GM12878 (cell line): Measurements from ENCODE around the gene NOL12. TPM values are rescaled to one million over a fixed set of nuclear protein-coding genes. Genes with fewer than 3 reads are reported as not detected.

Source experiments
- ATAC-seq: fragments of 200-7000 bp; cut with Tn5 transposase; 3 replicates; pipeline ENCODE4 v1.9.1; 2020; ENCODE audit warnings: mild to moderate bottlenecking, moderate library complexity
- BruUV-seq: library from RNA; stranded (reverse); fragments of 400-500 nt; replicated peaks from 2 replicates; lab custom pipeline; 2021; lab: Mats Ljungman, UMichigan
- CTCF ChIA-PET: fragments of 300-600 bp; sonication (Branson Sonifier 250); formaldehyde crosslinking; extraction: SDS; loops from one replicate; lab custom pipeline; 2021; ENCODE audit warnings: inconsistent platforms; lab: Yijun Ruan, JAX
- POLR2A ChIA-PET: fragments of 350-600 bp; formaldehyde crosslinking; extraction: SDS; loops from one replicate; lab custom pipeline; 2021; ENCODE audit warnings: inconsistent platforms; lab: Charles Lee
- RAD21 ChIA-PET: fragments of 300-600 bp; sonication (Branson Sonifier 250); formaldehyde crosslinking; loops from one replicate; lab custom pipeline; 2023; ENCODE audit warnings: antibody characterized with exemption; ENCODE audit not compliant: unreplicated experiment; lab: Charles Lee
- SMC1A ChIA-PET: fragments of 300-600 bp; sonication (Branson Sonifier 250); formaldehyde crosslinking; loops from one replicate; lab custom pipeline; 2023; ENCODE audit not compliant: unreplicated experiment, uncharacterized antibody; lab: Charles Lee
- DNase-seq: peaks from one replicate; pipeline ENCODE4 v3.0.0-alpha.2; 2011; ENCODE audit warnings: low read depth, low spot score
- FAIRE-seq: peaks from 3 replicates; lab custom pipeline; 2011; peaks lifted over from hg19 to GRCh38; lab: Jason Lieb, UNC
- H2AFZ ChIP-seq: 2 replicates; pipeline ENCODE4 v1.6.0; 2011; ENCODE audit warnings: low read depth, low read length, control low read depth; ENCODE audit not compliant: control insufficient read depth
- H3K27ac ChIP-seq: 2 replicates; pipeline ENCODE4 v1.5.1; 2011; ENCODE audit warnings: control low read depth; ENCODE audit not compliant: control insufficient read depth, insufficient read depth
- H3K27me3 ChIP-seq, 2 experiments: replicated peaks in 1 of 2; 2 replicates each; pipeline versions ENCODE4 v1.6.0 to v1.6.1; 2011; ENCODE audit warnings: low read length in 1 of 2; ENCODE audit not compliant: control insufficient read depth in 2 of 2, insufficient read depth in 2 of 2
- H3K36me3 ChIP-seq, 2 experiments: 2 replicates each; pipeline ENCODE4 v1.5.1; 2011; ENCODE audit warnings: low read length in 1 of 2; ENCODE audit not compliant: control insufficient read depth in 2 of 2, insufficient read depth in 2 of 2
- H3K4me1 ChIP-seq: 2 replicates; pipeline ENCODE4 v1.6.1; 2011; ENCODE audit warnings: mild to moderate bottlenecking, low read length, moderate library complexity, mixed read lengths; ENCODE audit not compliant: control insufficient read depth, insufficient read depth
- H3K4me2 ChIP-seq: 2 replicates; pipeline ENCODE4 v1.6.0; 2011; ENCODE audit warnings: control low read depth; ENCODE audit not compliant: control insufficient read depth, insufficient read depth
- H3K4me3 ChIP-seq: fragments of 200-600 bp; sonication (generic); 2 replicates; pipeline ENCODE4 v1.5.1; 2016
- H3K79me2 ChIP-seq: 2 replicates; pipeline ENCODE4 v1.6.0; 2011; ENCODE audit warnings: low read length; ENCODE audit not compliant: control insufficient read depth, insufficient read depth
- H3K9ac ChIP-seq: 2 replicates; pipeline ENCODE4 v1.8.0; 2011; ENCODE audit warnings: low read length, control low read depth, mixed read lengths; ENCODE audit not compliant: control insufficient read depth, insufficient read depth
- H3K9me3 ChIP-seq: replicated peaks from 3 replicates; pipeline ENCODE4 v1.5.1; 2011; ENCODE audit warnings: mild to moderate bottlenecking, low read length; ENCODE audit not compliant: control insufficient read depth, insufficient read depth
- H4K20me1 ChIP-seq: 2 replicates; pipeline ENCODE4 v1.6.0; 2011; ENCODE audit not compliant: control insufficient read depth, insufficient read depth
- MEF2A ChIP-seq: IDR thresholded peaks from 2 replicates; pipeline ENCODE4 v1.6.1; 2011; ENCODE audit warnings: low read depth, mild to moderate bottlenecking, low read length, moderate library complexity; ENCODE audit not compliant: insufficient read depth
- MLLT1 ChIP-seq: fragments of 450-650 bp; IDR thresholded peaks from 2 replicates; pipeline ENCODE4 v1.6.1; 2016; ENCODE audit warnings: mild to moderate bottlenecking
- MYC ChIP-seq: IDR thresholded peaks from 2 replicates; pipeline ENCODE4 v1.6.1; 2011; ENCODE audit warnings: mild to moderate bottlenecking, low read length, moderate library complexity, inconsistent platforms; ENCODE audit not compliant: insufficient read depth, insufficient replicate concordance, insufficient read length, severe bottlenecking
- NFIC ChIP-seq: IDR thresholded peaks from 2 replicates; pipeline ENCODE4 v1.6.1; 2012; ENCODE audit warnings: low read depth, mild to moderate bottlenecking, inconsistent platforms, low read length, moderate library complexity
- RFX5 ChIP-seq: IDR thresholded peaks from 2 replicates; pipeline ENCODE4 v1.6.1; 2011; ENCODE audit warnings: low read depth, low read length, improper control_type of control experiment
- SIN3A ChIP-seq: IDR thresholded peaks from 2 replicates; pipeline ENCODE4 v1.6.1; 2012; ENCODE audit warnings: low read depth, low read length, improper control_type of control experiment
- SREBF2 ChIP-seq: IDR thresholded peaks from 2 replicates; pipeline ENCODE4 v1.6.1; 2012; ENCODE audit warnings: mild to moderate bottlenecking, low read length
- ZBTB4 ChIP-seq: fragments of 450-650 bp; formaldehyde crosslinking; IDR thresholded peaks from 2 replicates; pipeline ENCODE4 v1.4.0; 2022; ENCODE audit warnings: mild to moderate bottlenecking, moderate library complexity
- WGBS: methylation state at CpG from one replicate; pipeline ENCODE4 v1.1.6; 2016; ENCODE audit warnings: low lambda C conversion rate; ENCODE audit not compliant: insufficient replicate concordance, insufficient coverage; ENCODE audit errors: missing lambda C conversion rate; 5-methylcytosine and 5-hydroxymethylcytosine counted together
- in situ Hi-C: fragments of 300-500 bp; cut with MboI; formaldehyde crosslinking; loops from 9 replicates; pipeline ENCODE4 v1.14.3; 2018; ENCODE audit warnings: mixed read lengths
- intact Hi-C: fragments of 100-400 bp; cut with micrococcal nuclease; formaldehyde crosslinking; loops from one replicate; pipeline ENCODE4 v1.14.2; 2022; ENCODE audit not compliant: unreplicated experiment
- polyA plus RNA-seq, 11 experiments: library from polyadenylated mRNA; depleted of rRNA in 4 of 11; unstranded in 6 of 11; stranded (reverse) in 5 of 11; fragments of >200 nt; fragmentation: Nextera tagmentation in 4 of 11; fragmentation: Illumina TruSeq in 1 of 11; extraction: Ambion mirVana in 4 of 11; extraction: Trizol in 1 of 11; gene quantifications; 1 replicate in 1 of 11; 2 replicates in 10 of 11; pipeline versions ENCODE4 v1.2.1 to v1.2.3, GENCODE V29; 2011 to 2016; ENCODE audit warnings: inconsistent platforms in 2 of 11, missing spikeins in 2 of 11, low read depth in 1 of 11
- small RNA-seq: library from RNA; depleted of rRNA; stranded (forward); fragments of <200 nt; gene quantifications from one replicate; pipeline ENCODE3, GENCODE V24; 2014
- total RNA-seq, 4 experiments: library from RNA; depleted of rRNA in 3 of 4; stranded (reverse); fragments of >200 nt in 3 of 4; fragmentation: Illumina TruSeq in 1 of 4; extraction: Trizol in 1 of 4; gene quantifications; 2 replicates each; pipeline versions ENCODE4 v1.2.1 to v1.2.3, GENCODE V29; 2013 to 2021

Gene NOL12
- total and polyA plus RNA-seq, 10 of the 15 experiments (the other 5 are each of a cell fraction or from before 2014, with no cell fraction given), result 3.3 to 69.4 (median 41.1) TPM

- intact Hi-C loops, result no loop called here
- H4K20me1 ChIP-seq, result no peaks in the 10 kb centered on the region
- CTCF ChIA-PET, result no interaction called here
- no peak overlapping the region for H3K4me2 ChIP-seq
- H2AFZ ChIP-seq, result no peak overlapping the region
- peaks cover 16% of the 10 kb centered on the region for H3K79me2 ChIP-seq
- WGBS, result 67% methylated on average over 16 of the region's 16 CpGs
- no peaks in the 10 kb centered on the region for H3K9me3 ChIP-seq
- H3K27me3 ChIP-seq, result no peaks in the 10 kb centered on the region
- in situ Hi-C loops, result no loop called here
- no peak overlapping the region for H3K4me3 ChIP-seq
- POLR2A ChIA-PET, result no interaction called here
- no TSS peak for BruUV-seq
- ATAC-seq, result no peak
- SMC1A ChIA-PET, result no interaction called here
- no peak for TF ChIP-seq SREBF2
- TF ChIP-seq NFIC, result no peak
- no peak for TF ChIP-seq RFX5
- no peak for TF ChIP-seq SIN3A
- no peak for TF ChIP-seq ZBTB4 (CRISPR knock-in tag)
- TF ChIP-seq MLLT1, result no peak
- TF ChIP-seq MEF2A, result no peak
- TF ChIP-seq MYC, result no peak
- H3K4me1 ChIP-seq, result peaks cover 4% of the 10 kb centered on the region
- FAIRE-seq, result no peak
- RAD21 ChIA-PET, result no interaction called here
- no peaks in the 10 kb centered on the region; a peak in 1 of 4 replicates for H3K36me3 ChIP-seq
- H3K9ac ChIP-seq, result no peak overlapping the region
- no peak overlapping the region for H3K27ac ChIP-seq
- no peak for DNase-seq
Measured at GRCh38 chr22:37742376-37743171, 56.4 kb downstream of the NOL12 start.

Small RNA genes lying within 50 kb of the gene (small RNA-seq; reads per million reads assigned to genes)
- not detected for gene RN7SL385P

Other genes starting within 250 kb of the NOL12 start
Only the 7 nearest of the 14 such genes appear.
- 0.56 and 0.60 TPM in 2 replicates for gene LGALS2, start 106.3 kb upstream of the NOL12 start, total RNA-seq (2014; rRNA removed)
- gene LGALS2, start 106.3 kb upstream of the NOL12 start, total RNA-seq (2014; rRNA removed; fragmentation: Illumina TruSeq; extraction: Trizol), result 0.58 and 0.69 TPM in 2 replicates
- gene LGALS2, start 106.3 kb upstream of the NOL12 start, total RNA-seq (2021), result 0.67 and 0.85 TPM in 2 replicates
- gene LGALS2, start 106.3 kb upstream of the NOL12 start, polyA plus RNA-seq (2011; rRNA removed), result 1.2 and 2.7 TPM in 2 replicates
- 0.56 TPM in 1 of 2 replicates, not detected in the other for gene LGALS2, start 106.3 kb upstream of the NOL12 start, polyA plus RNA-seq (2014; fragmentation: Illumina TruSeq; extraction: Trizol)
- 1 to 10 TPM; 1.8 to 2.9 TPM for gene LGALS2, start 106.3 kb upstream of the NOL12 start, polyA plus RNA-seq (2014; fragmentation: Nextera tagmentation; extraction: Ambion mirVana)
- 0.77 and 1.9 TPM in 2 replicates for gene LGALS2, start 106.3 kb upstream of the NOL12 start, polyA plus RNA-seq (2014; rRNA removed)
- under 1 TPM in 1 of 2 experiments, not detected in 1; 0.38 TPM for gene LGALS2, start 106.3 kb upstream of the NOL12 start, polyA plus RNA-seq (2016; fragmentation: Nextera tagmentation; extraction: Ambion mirVana)
- 43.1 and 53.4 TPM in 2 replicates for gene GGA1, start 77.5 kb upstream of the NOL12 start, total RNA-seq (2014; rRNA removed)
- gene GGA1, start 77.5 kb upstream of the NOL12 start, total RNA-seq (2014; rRNA removed; fragmentation: Illumina TruSeq; extraction: Trizol), result 29.1 and 30.4 TPM in 2 replicates
- gene GGA1, start 77.5 kb upstream of the NOL12 start, total RNA-seq (2021), result 55.0 and 63.4 TPM in 2 replicates
- gene GGA1, start 77.5 kb upstream of the NOL12 start, polyA plus RNA-seq (2011; rRNA removed), result 38.7 and 43.7 TPM in 2 replicates
- 23.4 and 31.6 TPM in 2 replicates for gene GGA1, start 77.5 kb upstream of the NOL12 start, polyA plus RNA-seq (2014; fragmentation: Illumina TruSeq; extraction: Trizol)
- gene GGA1, start 77.5 kb upstream of the NOL12 start, polyA plus RNA-seq (2014; fragmentation: Nextera tagmentation; extraction: Ambion mirVana), result 1 to 10 TPM; 1.4 to 4.8 TPM
- 77.8 and 79.4 TPM in 2 replicates for gene GGA1, start 77.5 kb upstream of the NOL12 start, polyA plus RNA-seq (2014; rRNA removed)
- gene GGA1, start 77.5 kb upstream of the NOL12 start, polyA plus RNA-seq (2016; fragmentation: Nextera tagmentation; extraction: Ambion mirVana), result 10 to 100 TPM; 45.0 to 48.0 TPM
- 34.0 and 37.5 TPM in 2 replicates for gene SH3BP1, start 46.7 kb upstream of the NOL12 start, total RNA-seq (2014; rRNA removed)
- gene SH3BP1, start 46.7 kb upstream of the NOL12 start, total RNA-seq (2014; rRNA removed; fragmentation: Illumina TruSeq; extraction: Trizol), result 16.8 and 17.9 TPM in 2 replicates
- gene SH3BP1, start 46.7 kb upstream of the NOL12 start, total RNA-seq (2021), result 67.0 and 70.5 TPM in 2 replicates
- gene SH3BP1, start 46.7 kb upstream of the NOL12 start, polyA plus RNA-seq (2011; rRNA removed), result 14.5 and 27.0 TPM in 2 replicates
- 22.9 and 58.6 TPM in 2 replicates for gene SH3BP1, start 46.7 kb upstream of the NOL12 start, polyA plus RNA-seq (2014; fragmentation: Illumina TruSeq; extraction: Trizol)
- 1 to 10 TPM in 1 of 2 experiments, under 1 TPM in 1; 0.29 to 1.1 TPM for gene SH3BP1, start 46.7 kb upstream of the NOL12 start, polyA plus RNA-seq (2014; fragmentation: Nextera tagmentation; extraction: Ambion mirVana)
- gene SH3BP1, start 46.7 kb upstream of the NOL12 start, polyA plus RNA-seq (2014; rRNA removed), result 31.7 and 43.3 TPM in 2 replicates
- gene SH3BP1, start 46.7 kb upstream of the NOL12 start, polyA plus RNA-seq (2016; fragmentation: Nextera tagmentation; extraction: Ambion mirVana), result 1 to 10 TPM; 4.8 to 9.9 TPM
- 36.8 and 41.1 TPM in 2 replicates for gene PDXP, start 27.6 kb upstream of the NOL12 start, total RNA-seq (2014; rRNA removed)
- 27.2 and 29.7 TPM in 2 replicates for gene PDXP, start 27.6 kb upstream of the NOL12 start, total RNA-seq (2014; rRNA removed; fragmentation: Illumina TruSeq; extraction: Trizol)
- 38.6 and 44.7 TPM in 2 replicates for gene PDXP, start 27.6 kb upstream of the NOL12 start, total RNA-seq (2021)
- 25.4 and 39.4 TPM in 2 replicates for gene PDXP, start 27.6 kb upstream of the NOL12 start, polyA plus RNA-seq (2011; rRNA removed)
- gene PDXP, start 27.6 kb upstream of the NOL12 start, polyA plus RNA-seq (2014; fragmentation: Illumina TruSeq; extraction: Trizol), result 30.1 and 40.0 TPM in 2 replicates
- gene PDXP, start 27.6 kb upstream of the NOL12 start, polyA plus RNA-seq (2014; fragmentation: Nextera tagmentation; extraction: Ambion mirVana), result 10 to 100 TPM in 1 of 2 experiments, 1 to 10 TPM in 1; 9.8 to 15.2 TPM
- 56.7 and 57.9 TPM in 2 replicates for gene PDXP, start 27.6 kb upstream of the NOL12 start, polyA plus RNA-seq (2014; rRNA removed)
- gene PDXP, start 27.6 kb upstream of the NOL12 start, polyA plus RNA-seq (2016; fragmentation: Nextera tagmentation; extraction: Ambion mirVana), result 1 to 10 TPM; 4.4 to 4.8 TPM
- gene LGALS1, start 10.7 kb upstream of the NOL12 start, total RNA-seq (2014; rRNA removed), result 1,028 and 1,163 TPM in 2 replicates
- 508 and 518 TPM in 2 replicates for gene LGALS1, start 10.7 kb upstream of the NOL12 start, total RNA-seq (2014; rRNA removed; fragmentation: Illumina TruSeq; extraction: Trizol)
- gene LGALS1, start 10.7 kb upstream of the NOL12 start, total RNA-seq (2021), result 636 and 637 TPM in 2 replicates
- 690 and 1,889 TPM in 2 replicates for gene LGALS1, start 10.7 kb upstream of the NOL12 start, polyA plus RNA-seq (2011; rRNA removed)
- 56.5 and 312 TPM in 2 replicates for gene LGALS1, start 10.7 kb upstream of the NOL12 start, polyA plus RNA-seq (2014; fragmentation: Illumina TruSeq; extraction: Trizol)
- gene LGALS1, start 10.7 kb upstream of the NOL12 start, polyA plus RNA-seq (2014; fragmentation: Nextera tagmentation; extraction: Ambion mirVana), result 100 to 1,000 TPM; 571 TPM
- 1,386 and 1,631 TPM in 2 replicates for gene LGALS1, start 10.7 kb upstream of the NOL12 start, polyA plus RNA-seq (2014; rRNA removed)
- 100 to 1,000 TPM; 777 to 791 TPM for gene LGALS1, start 10.7 kb upstream of the NOL12 start, polyA plus RNA-seq (2016; fragmentation: Nextera tagmentation; extraction: Ambion mirVana)
- 18.0 and 21.0 TPM in 2 replicates for gene TRIOBP, start 10.7 kb downstream of the NOL12 start, total RNA-seq (2014; rRNA removed)
- gene TRIOBP, start 10.7 kb downstream of the NOL12 start, total RNA-seq (2014; rRNA removed; fragmentation: Illumina TruSeq; extraction: Trizol), result 9.6 and 10.7 TPM in 2 replicates
- gene TRIOBP, start 10.7 kb downstream of the NOL12 start, total RNA-seq (2021), result 20.5 and 23.6 TPM in 2 replicates
- gene TRIOBP, start 10.7 kb downstream of the NOL12 start, polyA plus RNA-seq (2011; rRNA removed), result 6.7 and 10.6 TPM in 2 replicates
- 8.9 and 13.1 TPM in 2 replicates for gene TRIOBP, start 10.7 kb downstream of the NOL12 start, polyA plus RNA-seq (2014; fragmentation: Illumina TruSeq; extraction: Trizol)
- under 1 TPM; 0.21 to 0.53 TPM for gene TRIOBP, start 10.7 kb downstream of the NOL12 start, polyA plus RNA-seq (2014; fragmentation: Nextera tagmentation; extraction: Ambion mirVana)
- 19.5 and 20.1 TPM in 2 replicates for gene TRIOBP, start 10.7 kb downstream of the NOL12 start, polyA plus RNA-seq (2014; rRNA removed)
- 10 to 100 TPM in 1 of 2 experiments, 1 to 10 TPM in 1; 4.2 to 19.9 TPM for gene TRIOBP, start 10.7 kb downstream of the NOL12 start, polyA plus RNA-seq (2016; fragmentation: Nextera tagmentation; extraction: Ambion mirVana)
- 28.6 and 32.6 TPM in 2 replicates for gene GCAT, start 121.6 kb downstream of the NOL12 start, total RNA-seq (2014; rRNA removed)
- gene GCAT, start 121.6 kb downstream of the NOL12 start, total RNA-seq (2014; rRNA removed; fragmentation: Illumina TruSeq; extraction: Trizol), result 8.9 and 9.3 TPM in 2 replicates
- 21.8 and 22.8 TPM in 2 replicates for gene GCAT, start 121.6 kb downstream of the NOL12 start, total RNA-seq (2021)
- 4.0 and 10.8 TPM in 2 replicates for gene GCAT, start 121.6 kb downstream of the NOL12 start, polyA plus RNA-seq (2011; rRNA removed)
- 1.7 and 7.2 TPM in 2 replicates for gene GCAT, start 121.6 kb downstream of the NOL12 start, polyA plus RNA-seq (2014; fragmentation: Illumina TruSeq; extraction: Trizol)
- gene GCAT, start 121.6 kb downstream of the NOL12 start, polyA plus RNA-seq (2014; fragmentation: Nextera tagmentation; extraction: Ambion mirVana), result 1 to 10 TPM in 1 of 2 experiments, under 1 TPM in 1; 0.95 to 2.4 TPM
- gene GCAT, start 121.6 kb downstream of the NOL12 start, polyA plus RNA-seq (2014; rRNA removed), result 19.9 and 20.8 TPM in 2 replicates
- 10 to 100 TPM; 29.9 to 34.3 TPM for gene GCAT, start 121.6 kb downstream of the NOL12 start, polyA plus RNA-seq (2016; fragmentation: Nextera tagmentation; extraction: Ambion mirVana)